ENCODE measurements around the gene ITGA3.

GRCh38 chr17:50112694-50113093 lies 56.8 kb downstream of the ITGA3 start:
- TF ChIP-seq POLR2A (IDR thresholded peaks at IDR 0.05; ENCODE audit: low read length), result no peak
- no peak for TF ChIP-seq GATA1 (IDR thresholded peaks at IDR 0.05; ENCODE audit: low read depth, low read length)

Measured in erythroblast (primary cell).